SK-N-DZ (cell line): Measurements from ENCODE around the gene GHRH.

Experiments used
- DNase-seq: peaks from one replicate; pipeline ENCODE4 v3.0.0-alpha.2; 2015; ENCODE audit warnings: low spot score

Gene GHRH

GRCh38 chr20:37207171-37207570 is 54.4 kb downstream of the GHRH start:
- DNase-seq, result no peak

- DNase-seq, result no peak
Observed at GRCh38 chr20:37205794-37206193, 55.8 kb downstream of the GHRH start.

GRCh38 chr20:37205130-37205529 is 56.5 kb downstream of the GHRH start:
- no peak for DNase-seq

- DNase-seq, result no peak
Observed at GRCh38 chr20:37204056-37204455, 57.6 kb downstream of the GHRH start.

- DNase-seq, result peak; percentile 52
Observed at GRCh38 chr20:37202267-37202943, 59.2 kb downstream of the GHRH start.

- DNase-seq, result no peak
Observed at GRCh38 chr20:37201827-37202162, 59.8 kb downstream of the GHRH start.
